Tibial artery (tissue), 4 donors: ENCODE measurements around the gene NAPA.

Source experiments
- DNase-seq, 2 donors: peaks; one replicate each; pipeline ENCODE4 v3.0.0-alpha.2; 2019
- H3K27ac ChIP-seq, 2 donors: fragments of 200-600 bp; sonication (generic) in 1 of 2; 1 replicate in 1 of 2; 2 replicates in 1 of 2; pipeline ENCODE4 v1.5.1; 2018 to 2019; ENCODE audit warnings: mild to moderate bottlenecking in 1 of 2
- H3K27me3 ChIP-seq, 2 donors: fragments of 200-600 bp; sonication (generic) in 1 of 2; one replicate each; pipeline versions ENCODE4 v1.5.1 to v1.6.0; 2016 to 2019
- H3K36me3 ChIP-seq, 3 donors: fragments of 200-600 bp; sonication (generic) in 2 of 3; one replicate each; pipeline ENCODE4 v1.5.1; 2016 to 2019; ENCODE audit warnings: mild to moderate bottlenecking in 2 of 3
- H3K4me1 ChIP-seq, 4 donors: fragments of 200-600 bp; sonication (generic) in 2 of 4; 1 replicate in 3 of 4; 2 replicates in 1 of 4; pipeline ENCODE4 v1.5.1; 2016 to 2019
- H3K4me3 ChIP-seq, 2 donors: fragments of 200-600 bp; sonication (generic) in 1 of 2; 1 replicate in 1 of 2; 2 replicates in 1 of 2; pipeline ENCODE4 v1.5.1; 2018 to 2019; ENCODE audit warnings: mild to moderate bottlenecking in 2 of 2
- H3K9me3 ChIP-seq, 3 donors: fragments of 200-600 bp; sonication (generic) in 1 of 3; one replicate each; pipeline ENCODE4 v1.5.1; 2016 to 2019
- CTCF ChIP-seq, 2 experiments: fragments of 200-600 bp in 1 of 2; fragments of 450-650 bp in 1 of 2; IDR thresholded peaks; one replicate each; pipeline ENCODE4 v1.5.1; 2017 to 2019; ENCODE audit warnings: antibody characterized with exemption in 2 of 2, mild to moderate bottlenecking in 1 of 2, moderate library complexity in 1 of 2
- intact Hi-C: fragments of 100-400 bp; cut with DNase I; formaldehyde crosslinking; loops from one replicate; pipeline ENCODE4 v1.15.0; 2023; ENCODE audit warnings: low total_unique reads

Gene NAPA

GRCh38 chr19:47521473-47522180 is 6.8 kb upstream of the NAPA start:
- no peaks in the 10 kb centered on the region for H3K36me3 ChIP-seq
- no peak for DNase-seq
- no peak overlapping the region for H3K4me3 ChIP-seq
- no peaks in the 10 kb centered on the region for H3K4me1 ChIP-seq
- H3K27me3 ChIP-seq, result peaks cover 0 to 40% of the 10 kb centered on the region in 2 donors
- no peak for TF ChIP-seq CTCF (IDR thresholded peaks at IDR 0.05)
- H3K9me3 ChIP-seq, result no peaks in the 10 kb centered on the region
- H3K27ac ChIP-seq, result no peak overlapping the region
- intact Hi-C loops, result no loop called here

- TF ChIP-seq CTCF (IDR thresholded peaks at IDR 0.05), result no peak
- no peak overlapping the region for H3K27ac ChIP-seq
These were observed 6.0 kb upstream of the NAPA start for GRCh38 chr19:47520839-47521238.

GRCh38 chr19:47520343-47520806 is 5.5 kb upstream of the NAPA start:
- H3K36me3 ChIP-seq, result no peaks in the 10 kb centered on the region
- no peak overlapping the region for H3K27ac ChIP-seq
- peaks cover 0 to 7% (median 0%) of the 10 kb centered on the region in 4 donors for H3K4me1 ChIP-seq
- peaks cover 0 to 40% of the 10 kb centered on the region in 2 donors for H3K27me3 ChIP-seq
- no peak for DNase-seq
- H3K4me3 ChIP-seq, result no peak overlapping the region
- no peak for TF ChIP-seq CTCF (IDR thresholded peaks at IDR 0.05)
- no peaks in the 10 kb centered on the region for H3K9me3 ChIP-seq
- intact Hi-C loops, result no loop called here

More at GRCh38 chr19:47520839-47521238, 6.0 kb upstream of the NAPA start:
- intact Hi-C loops, result no loop called here
- peaks cover 0 to 4% (median 0%) of the 10 kb centered on the region in 4 donors for H3K4me1 ChIP-seq
- H3K9me3 ChIP-seq, result no peaks in the 10 kb centered on the region
- H3K27me3 ChIP-seq, result peaks cover 0 to 40% of the 10 kb centered on the region in 2 donors
- DNase-seq, result no peak
- no peak overlapping the region for H3K4me3 ChIP-seq
- no peaks in the 10 kb centered on the region for H3K36me3 ChIP-seq

DNA sequence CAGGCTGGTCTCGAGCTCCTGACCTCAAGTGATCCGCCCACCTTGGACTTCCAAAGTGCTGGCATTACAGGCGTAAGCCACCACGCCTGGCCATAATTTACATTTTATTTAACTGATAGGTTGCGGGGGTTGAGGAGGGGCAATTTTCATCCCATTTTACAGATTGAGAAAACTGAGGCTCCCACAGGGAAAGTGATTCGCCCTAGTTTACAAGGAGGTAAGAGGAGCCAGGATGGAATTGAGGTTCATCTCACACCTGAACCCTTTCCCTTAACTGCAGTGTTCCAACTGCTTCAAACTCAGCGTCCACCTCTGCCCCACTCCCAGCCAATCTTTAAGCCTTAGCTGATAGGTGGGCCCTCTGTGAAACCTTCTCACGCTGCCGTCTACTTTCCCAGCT is 4.0 kb upstream of the NAPA start:
- intact Hi-C loops, result loop anchor here (5.0 to 10.0 kb wide), 2 partner anchors 83 to 176 kb away; no protein-coding TSS in a partner anchor

GRCh38 chr19:47518139-47518538 is 3.3 kb upstream of the NAPA start:
- Histone ChIP-seq H3K4me1 (peaks cover 4 to 17% (median 9%) of the 10 kb centered on the region in 4 donors), H3K4me3 (no peak overlapping the region), H3K9me3 (no peaks in the 10 kb centered on the region), H3K27ac (no peak overlapping the region), H3K27me3 (peaks cover 0 to 24% of the 10 kb centered on the region in 2 donors), H3K36me3 (no peaks in the 10 kb centered on the region)
- DNase-seq, result no peak
- intact Hi-C loops, result loop anchor here (5.0 to 10.0 kb wide), 2 partner anchors 84 to 177 kb away; no protein-coding TSS in a partner anchor
- no peak for TF ChIP-seq CTCF (IDR thresholded peaks at IDR 0.05)

More for the DNA sequence above, 4.0 kb upstream of the NAPA start:
- TF ChIP-seq CTCF (IDR thresholded peaks at IDR 0.05), result no peak
- no peak overlapping the region for H3K4me3 ChIP-seq
- peaks cover 0 to 12% (median 2%) of the 10 kb centered on the region in 4 donors for H3K4me1 ChIP-seq
- DNase-seq, result no peak
- H3K9me3 ChIP-seq, result no peaks in the 10 kb centered on the region
- H3K27ac ChIP-seq, result no peak overlapping the region
- no peaks in the 10 kb centered on the region for H3K36me3 ChIP-seq
- peaks cover 0 to 31% of the 10 kb centered on the region in 2 donors for H3K27me3 ChIP-seq
